ENCODE data around the gene CASQ2.

CASQ2 gene

DNA sequence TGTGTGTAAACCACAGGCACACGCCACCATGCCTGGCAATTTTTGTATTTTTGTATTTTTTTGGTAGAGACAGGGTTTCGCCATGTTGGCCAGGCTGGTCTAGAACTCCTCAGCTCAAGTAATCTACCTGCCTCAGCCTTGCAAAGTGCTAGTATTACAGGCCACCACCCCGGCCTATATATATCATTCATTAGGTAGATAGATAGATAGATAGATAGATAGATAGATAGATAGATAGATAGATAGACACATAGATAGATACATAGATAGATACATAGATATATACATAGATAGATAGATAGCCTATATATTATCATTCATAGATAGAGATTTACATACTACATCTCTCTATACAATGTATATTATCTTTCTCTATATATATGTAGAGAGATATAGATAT is 80.8 kb downstream of the CASQ2 start:
- FAIRE-seq, result no peak

DNA sequence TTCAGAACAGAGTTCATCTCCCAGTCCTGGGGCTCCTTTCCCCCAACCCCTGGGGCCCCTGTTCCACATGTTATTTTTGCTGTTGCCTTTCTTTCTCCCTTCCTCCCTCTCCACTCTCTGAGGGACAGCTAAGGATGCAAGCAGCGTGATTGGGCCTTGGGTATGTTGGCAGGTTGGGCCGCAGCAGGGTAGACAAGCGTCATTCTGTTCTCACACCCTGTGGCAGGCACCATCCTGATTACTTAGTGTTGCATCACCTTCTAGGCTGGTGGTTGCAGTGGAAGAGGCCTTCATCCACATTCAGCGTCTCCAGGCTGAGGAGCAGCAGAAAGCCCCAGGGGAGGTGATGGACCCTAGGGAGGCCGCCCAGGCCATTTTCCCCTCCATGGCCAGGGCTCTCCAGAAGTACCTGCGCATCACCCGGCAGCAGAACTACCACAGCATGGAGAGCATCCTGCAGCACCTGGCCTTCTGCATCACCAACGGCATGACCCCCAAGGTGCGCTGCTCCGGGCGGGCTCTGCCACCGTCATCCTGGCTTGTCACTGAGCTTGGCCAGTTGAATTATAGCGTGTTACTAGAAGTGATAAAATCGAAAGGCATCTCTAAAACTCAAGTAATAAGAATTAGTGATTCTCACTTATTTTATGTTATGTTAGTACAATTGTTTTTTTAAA is 83.3 kb downstream of the CASQ2 start:
- no peak for FAIRE-seq

GRCh38 chr1:115682792-115683191 is 85.7 kb downstream of the CASQ2 start:
- FAIRE-seq, result no peak

GRCh38 chr1:115680730-115681111 is 87.8 kb downstream of the CASQ2 start:
- FAIRE-seq, result no peak

GRCh38 chr1:115679141-115679611 is 89.3 kb downstream of the CASQ2 start:
- no peak for FAIRE-seq

GRCh38 chr1:115678141-115678540 is 90.4 kb downstream of the CASQ2 start:
- FAIRE-seq, result no peak

- no peak for FAIRE-seq
Measured at GRCh38 chr1:115677565-115677964, 90.9 kb downstream of the CASQ2 start.

DNA sequence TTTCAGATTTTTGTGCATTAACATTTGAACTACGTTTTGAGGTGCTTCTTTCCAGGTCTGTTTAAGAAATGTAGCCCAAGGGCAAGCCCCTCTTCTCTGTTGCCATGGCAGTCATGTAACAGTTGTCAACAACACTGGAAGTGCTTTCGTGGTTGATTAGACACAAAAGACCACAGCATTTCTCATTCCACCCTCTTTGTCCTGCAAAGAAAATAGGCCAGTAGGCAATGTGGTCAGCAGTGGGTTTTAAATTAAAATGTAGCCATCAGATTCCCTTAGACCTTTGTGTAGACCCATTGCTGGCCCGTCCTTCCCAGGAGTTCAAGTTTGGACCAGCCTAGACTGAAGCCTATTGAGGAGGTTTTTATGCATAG is 91.3 kb downstream of the CASQ2 start:
- no peak for FAIRE-seq

- FAIRE-seq, result no peak
Measured at GRCh38 chr1:115676498-115677181, 91.9 kb downstream of the CASQ2 start.

DNA sequence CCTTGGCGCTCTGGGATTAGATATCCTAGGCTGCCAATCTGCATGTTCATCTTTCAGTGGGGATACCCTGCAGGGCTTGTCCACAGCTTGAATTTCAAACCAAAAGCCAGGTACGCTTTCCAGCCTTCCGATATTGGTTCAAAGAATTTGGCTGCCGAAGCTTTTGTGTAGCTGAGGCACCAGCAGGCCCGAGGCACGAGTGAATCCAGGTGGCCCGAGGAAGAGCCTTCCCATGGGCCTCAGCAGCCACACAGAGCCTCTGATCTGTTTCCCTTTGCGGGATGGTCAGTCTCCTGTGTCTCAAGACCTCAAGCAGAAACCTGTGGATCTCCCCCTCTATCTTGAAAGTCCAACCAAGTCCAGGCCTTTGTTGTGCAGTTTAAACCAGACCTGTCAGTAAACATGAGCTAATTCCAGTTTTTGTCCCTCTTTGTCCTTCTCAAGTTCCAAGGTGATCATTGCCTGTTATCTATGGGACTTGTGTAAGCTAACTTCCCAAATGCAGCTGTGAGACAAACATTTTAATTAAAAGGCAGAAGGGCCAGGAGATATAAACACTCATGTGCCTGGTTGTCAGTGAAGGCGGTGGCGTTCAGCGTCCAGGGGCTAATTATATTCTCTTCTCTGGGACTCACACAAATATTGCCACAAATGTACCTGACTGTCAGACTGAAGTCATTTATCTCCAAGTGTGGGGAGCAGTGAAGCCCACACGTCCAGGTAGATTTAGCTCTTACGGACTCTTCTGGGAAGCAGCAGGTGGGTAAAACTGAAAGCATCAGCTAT is 96.1 kb downstream of the CASQ2 start:
- no peak for FAIRE-seq

- FAIRE-seq, result no peak
Measured at GRCh38 chr1:115671176-115671934, 97.2 kb downstream of the CASQ2 start.

DNA sequence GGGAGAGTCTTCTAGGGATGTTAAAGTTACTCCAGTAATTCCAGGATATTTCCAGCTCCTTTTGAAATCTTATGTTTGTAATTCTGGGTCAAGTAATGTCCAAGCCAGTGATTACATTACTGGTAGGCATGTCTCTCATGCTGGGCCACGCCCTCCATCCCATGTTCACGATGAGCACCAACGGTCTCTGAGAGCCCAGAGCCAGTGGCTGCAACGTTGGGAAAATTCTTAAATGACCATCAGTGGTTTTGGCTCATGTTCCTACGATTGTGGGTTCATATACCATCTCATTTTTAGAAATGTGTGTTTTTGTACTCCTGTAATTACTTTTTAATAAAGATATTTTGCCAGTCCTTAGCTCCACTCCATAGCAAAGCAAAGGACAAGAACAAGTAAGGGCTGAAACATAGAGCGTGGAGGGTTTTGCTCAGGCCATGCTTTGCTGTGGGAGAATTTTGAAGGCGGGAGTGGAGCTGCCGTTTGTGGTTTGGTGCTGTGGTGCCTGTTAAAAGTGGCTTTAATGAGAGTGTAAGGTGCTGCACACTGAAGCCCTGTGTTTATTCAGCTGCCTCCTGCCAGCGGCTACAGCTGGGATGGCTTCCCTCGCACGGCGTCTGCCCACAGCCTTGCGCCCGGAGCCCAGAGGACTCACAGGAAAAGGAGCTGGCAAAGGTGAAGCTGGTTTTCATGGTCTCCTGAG is 97.9 kb downstream of the CASQ2 start:
- no peak for FAIRE-seq

DNA sequence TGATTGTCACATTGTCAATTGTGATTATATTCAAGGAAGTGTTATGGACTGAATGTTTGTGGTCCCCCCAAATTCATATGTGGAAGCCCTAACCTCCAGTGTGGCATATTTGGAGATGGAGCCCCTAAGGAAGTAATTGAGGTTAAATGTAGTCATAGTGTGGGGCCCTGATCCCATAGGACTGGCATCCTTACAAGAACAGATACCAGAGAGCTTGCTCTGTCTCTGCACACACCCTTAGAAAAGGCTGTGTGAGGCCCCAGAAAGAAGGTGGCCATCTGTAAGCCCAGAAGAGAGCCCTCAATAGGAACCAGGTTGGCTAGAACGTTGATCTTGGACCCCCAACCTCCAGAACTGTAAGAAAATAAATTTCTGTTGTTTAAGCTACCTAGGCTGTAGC is 98.6 kb downstream of the CASQ2 start:
- no peak for FAIRE-seq

DNA sequence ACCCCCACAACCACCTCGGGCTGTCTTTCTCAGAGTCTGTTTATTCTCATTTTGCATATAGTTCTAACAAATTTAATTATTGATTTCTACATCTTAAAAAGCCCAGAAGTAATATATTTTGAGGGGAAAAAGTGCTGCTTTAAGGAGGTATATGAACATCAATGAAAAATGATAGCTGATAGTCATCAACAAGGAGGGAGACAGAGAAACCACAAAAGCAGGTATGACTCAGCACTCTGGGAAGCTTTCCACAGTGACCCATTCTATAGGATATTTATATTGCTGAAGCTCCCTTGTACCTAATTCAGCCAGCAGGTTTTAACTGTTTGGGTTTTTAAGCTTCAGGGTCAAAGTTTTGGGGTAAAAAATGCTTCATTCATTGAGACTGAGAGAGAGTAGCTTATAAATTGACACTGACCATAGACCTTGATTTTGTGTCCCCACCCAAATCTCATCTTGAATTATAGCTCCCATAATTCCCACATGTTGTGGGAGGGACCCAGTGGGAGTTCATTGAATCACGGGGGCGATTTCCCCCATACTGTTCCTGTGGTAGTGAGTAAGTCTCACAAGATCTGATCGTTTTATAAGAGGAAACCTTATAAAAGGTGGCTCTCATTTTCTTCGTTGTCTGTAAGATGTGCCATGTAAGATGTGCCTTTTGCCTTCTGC is 99.4 kb downstream of the CASQ2 start:
- FAIRE-seq, result no peak

DNA sequence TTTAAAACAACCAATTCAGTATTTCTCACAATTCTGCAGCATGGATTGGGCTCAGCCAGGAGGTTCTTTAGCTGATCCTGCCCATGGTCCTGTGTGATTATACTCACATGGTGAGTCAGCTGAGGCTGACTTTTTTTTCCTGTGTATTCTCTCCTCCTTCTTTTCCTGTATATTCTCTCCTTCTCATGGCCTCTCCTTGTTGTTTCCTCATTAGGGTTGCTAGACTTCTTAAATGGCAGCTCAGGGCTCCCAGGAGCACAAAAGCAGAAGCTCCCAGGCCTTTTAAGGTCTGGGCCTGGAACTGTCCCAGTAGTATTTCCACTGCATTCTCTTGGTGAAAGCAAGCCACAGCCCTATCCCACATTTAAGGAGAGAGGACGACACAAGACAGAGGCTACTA is 99.9 kb downstream of the CASQ2 start:
- no peak for FAIRE-seq

- no peak for FAIRE-seq
Measured at GRCh38 chr1:115666702-115667101, 101.8 kb downstream of the CASQ2 start.

- no peak for FAIRE-seq
Measured at GRCh38 chr1:115666206-115666605, 102.3 kb downstream of the CASQ2 start.

DNA sequence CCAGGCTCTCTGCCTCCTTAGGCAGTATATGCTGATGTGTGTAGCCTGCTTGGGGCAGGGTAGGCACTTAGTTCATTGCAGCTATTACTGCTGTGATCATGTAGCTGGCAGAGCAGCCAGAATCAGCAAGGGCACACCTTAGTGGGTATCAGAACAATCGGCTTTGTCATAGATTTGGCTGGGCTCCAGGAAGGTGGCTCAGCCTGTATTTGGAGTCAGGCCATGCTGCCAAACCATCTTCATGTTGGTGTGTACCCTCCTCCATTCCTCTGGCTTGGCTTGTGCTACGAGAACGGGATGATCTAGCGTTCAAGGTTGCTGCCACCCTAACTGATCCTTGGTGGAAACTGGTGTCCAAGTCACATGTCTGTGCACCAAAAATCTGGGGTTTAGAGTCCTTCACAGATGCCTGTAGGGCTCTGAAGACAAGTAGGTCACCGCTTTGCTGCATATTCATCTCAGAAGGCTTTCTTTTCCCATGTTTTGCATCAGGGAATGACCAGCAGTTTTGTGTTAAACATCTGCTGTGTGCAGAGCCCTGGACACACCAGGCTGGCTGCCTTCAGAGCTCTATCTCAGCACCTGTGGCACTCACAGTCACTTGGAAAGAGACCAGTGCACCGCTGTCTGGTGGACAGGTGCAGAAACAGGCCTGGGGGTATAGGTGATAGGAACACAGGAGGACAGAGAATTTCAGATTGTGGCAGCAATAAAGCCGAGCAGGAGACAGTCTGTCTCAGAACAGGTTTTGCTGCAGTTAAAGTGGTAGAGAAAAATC is 103.0 kb downstream of the CASQ2 start:
- no peak for FAIRE-seq

GRCh38 chr1:115661157-115661556 is 107.4 kb downstream of the CASQ2 start:
- FAIRE-seq, result no peak

DNA sequence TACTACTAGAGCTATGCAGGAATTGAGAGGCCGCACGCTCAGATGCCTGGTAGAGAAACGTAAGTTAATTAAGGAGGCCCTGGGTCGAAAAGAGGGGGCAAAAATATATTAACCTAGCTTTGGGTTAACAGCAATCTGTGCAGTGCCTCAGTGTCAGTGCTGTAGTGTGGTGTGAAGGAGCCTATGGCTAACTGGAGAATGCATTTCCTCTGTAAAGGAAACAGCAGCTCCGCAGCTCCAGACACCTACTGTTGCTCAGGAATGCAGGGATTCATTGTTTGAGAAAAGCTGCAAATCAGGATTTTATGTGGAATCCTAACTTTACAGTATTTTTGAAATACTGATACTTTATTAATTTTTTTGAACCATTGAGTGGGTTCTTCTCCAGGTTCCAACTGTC is 108.4 kb downstream of the CASQ2 start:
- no peak for FAIRE-seq

GRCh38 chr1:115658646-115659045 is 109.9 kb downstream of the CASQ2 start:
- no peak for FAIRE-seq
